HepG2 (cell line): ENCODE data around the gene MFSD12. TPM values are rescaled to one million over a fixed set of nuclear protein-coding genes. Genes with fewer than 3 reads are reported as not detected.
A peak's percentile ranks its signal among the peaks of the same experiment; 100 is the strongest.

Source experiments
- AGO2 ChIP-seq: fragments of 200-400 bp; formaldehyde crosslinking; optimal IDR thresholded peaks from 2 replicates; pipeline ENCODE3; 2017; ENCODE audit warnings: mild to moderate bottlenecking, low read depth, low read length, moderate library complexity
- ATF7-NPFF ChIP-seq: sonication (generic); formaldehyde crosslinking; IDR thresholded peaks from 2 replicates; pipeline ENCODE4 v1.8.1; 2023; ENCODE audit warnings: mild to moderate bottlenecking, low read depth, missing genetic modification reagents, moderate library complexity
- CBX5 ChIP-seq: sonication (generic); formaldehyde crosslinking; IDR thresholded peaks from 2 replicates; pipeline ENCODE4 v1.4.0; 2020; ENCODE audit warnings: missing genetic modification reagents, borderline replicate concordance
- CREB1 ChIP-seq, 2 experiments: fragments of 450-650 bp in 1 of 2; IDR thresholded peaks; 2 replicates each; pipeline ENCODE4 v1.6.1; 2016 to 2017; ENCODE audit warnings: control low read depth in 1 of 2, mild to moderate bottlenecking in 1 of 2, missing compliant biosample characterization in 1 of 2, missing genetic modification characterization in 1 of 2
- FOXJ3 ChIP-seq: sonication (generic); formaldehyde crosslinking; IDR thresholded peaks from 2 replicates; pipeline ENCODE4 v1.4.0; 2020; ENCODE audit warnings: missing genetic modification reagents, mild to moderate bottlenecking, borderline replicate concordance
- HNRNPK ChIP-seq: fragments of 200-400 bp; formaldehyde crosslinking; IDR thresholded peaks from 2 replicates; pipeline ENCODE4 v1.6.1; 2018; ENCODE audit warnings: low read length, low read depth, moderate library complexity, mild to moderate bottlenecking; ENCODE audit not compliant: poor library complexity, severe bottlenecking
- KLF15 ChIP-seq: sonication (generic); formaldehyde crosslinking; IDR thresholded peaks from 2 replicates; pipeline ENCODE4 v1.8.1; 2023; ENCODE audit warnings: borderline replicate concordance, mild to moderate bottlenecking, inconsistent platforms, missing genetic modification reagents, mixed read lengths
- MAFG ChIP-seq: sonication (generic); formaldehyde crosslinking; IDR thresholded peaks from 2 replicates; pipeline ENCODE4 v1.5.1; 2020; ENCODE audit warnings: mild to moderate bottlenecking, missing genetic modification reagents
- MEIS2 ChIP-seq: sonication (generic); formaldehyde crosslinking; IDR thresholded peaks from 2 replicates; pipeline ENCODE4 v1.9.0; 2021; ENCODE audit warnings: mild to moderate bottlenecking, missing genetic modification reagents
- NR2F6 ChIP-seq, 2 experiments: IDR thresholded peaks; 2 replicates each; pipeline ENCODE4 v1.6.1; 2016; ENCODE audit warnings: antibody characterized with exemption in 1 of 2, mild to moderate bottlenecking in 1 of 2
- PTBP1 ChIP-seq: fragments of 200-400 bp; formaldehyde crosslinking; IDR thresholded peaks from 2 replicates; pipeline ENCODE4 v1.6.1; 2018; ENCODE audit warnings: low read length, low read depth; ENCODE audit not compliant: poor library complexity, severe bottlenecking
- SATB2 ChIP-seq: sonication (generic); formaldehyde crosslinking; IDR thresholded peaks from 2 replicates; pipeline ENCODE4 v1.5.0; 2020; ENCODE audit warnings: missing genetic modification reagents
- SRF ChIP-seq: IDR thresholded peaks from 2 replicates; pipeline ENCODE4 v1.6.1; 2011; ENCODE audit warnings: mild to moderate bottlenecking, low read depth, low read length, moderate library complexity
- ZBTB44 ChIP-seq: sonication (generic); formaldehyde crosslinking; IDR thresholded peaks from 2 replicates; pipeline ENCODE4 v1.4.0; 2020; ENCODE audit warnings: missing genetic modification reagents
- ZFP36L2 ChIP-seq: sonication (generic); formaldehyde crosslinking; IDR thresholded peaks from 2 replicates; pipeline ENCODE4 v1.4.0; 2020; ENCODE audit warnings: missing genetic modification reagents
- ZNF10 ChIP-seq: sonication (generic); formaldehyde crosslinking; IDR thresholded peaks from 2 replicates; pipeline ENCODE4 v1.4.0; 2020; ENCODE audit warnings: mild to moderate bottlenecking, low read depth, missing genetic modification reagents, borderline replicate concordance
- ZNF512B ChIP-seq: sonication (generic); formaldehyde crosslinking; IDR thresholded peaks from 2 replicates; pipeline ENCODE4 v1.5.1; 2020; ENCODE audit warnings: missing genetic modification reagents, mild to moderate bottlenecking, borderline replicate concordance
- ZNF605 ChIP-seq: sonication (generic); formaldehyde crosslinking; IDR thresholded peaks from 2 replicates; pipeline ENCODE4 v1.8.0; 2022; ENCODE audit warnings: mild to moderate bottlenecking, missing genetic modification reagents
- polyA plus RNA-seq, 8 experiments: library from polyadenylated mRNA; depleted of rRNA in 3 of 8; stranded (reverse) in 7 of 8; unstranded in 1 of 8; fragments of >200 nt; fragmentation: Illumina TruSeq in 4 of 8; extraction: Trizol in 4 of 8; gene quantifications; 2 replicates each; pipeline versions ENCODE4 v1.2.1 to v1.2.3, GENCODE V29; 2011 to 2016; ENCODE audit warnings: low read depth in 4 of 8, missing spikeins in 1 of 8, mixed read lengths in 1 of 8; ENCODE audit not compliant: insufficient read depth in 1 of 8
- total RNA-seq, 5 experiments: library from RNA; depleted of rRNA; stranded (reverse); fragments of >200 nt; fragmentation: Illumina TruSeq; extraction: Trizol; gene quantifications; 2 replicates each; pipeline ENCODE4 v1.2.3, GENCODE V29; 2016; ENCODE audit warnings: low read depth in 1 of 5
- TF ChIP-seq, protein P1 (sequence below): sonication (generic); formaldehyde crosslinking; conservative IDR thresholded peaks from 2 replicates; pipeline ENCODE4 v1.4.0; 2020; ENCODE audit warnings: mild to moderate bottlenecking, missing genetic modification reagents, moderate library complexity

The MFSD12 gene
- total and polyA plus RNA-seq, 2 of the 13 experiments (the other 11 are each of a cell fraction or from before 2014, with no cell fraction given) = 27.2 to 29.1 TPM

- no peak for TF ChIP-seq ZBTB44 (CRISPR knock-in tag)
- TF ChIP-seq PTBP1 = peak; percentile 18
- TF ChIP-seq CBX5 (CRISPR knock-in tag) = peak; percentile 17; the same call in 1 of the 2 replicates
- TF ChIP-seq ZNF10 (CRISPR knock-in tag) = no peak
- no peak for TF ChIP-seq SRF
- TF ChIP-seq ZFP36L2 (CRISPR knock-in tag) = no peak
- TF ChIP-seq SATB2 (CRISPR knock-in tag) = no peak
- peak; percentile 80 for TF ChIP-seq AGO2
- TF ChIP-seq NR2F6 (IDR thresholded peaks at IDR 0.05) = no peak
- TF ChIP-seq NR2F6 (CRISPR knock-in tag; IDR thresholded peaks at IDR 0.05) = no peak
- TF ChIP-seq CREB1 (IDR thresholded peaks at IDR 0.05) = no peak
- TF ChIP-seq CREB1 (CRISPR knock-in tag; IDR thresholded peaks at IDR 0.05) = no peak
- TF ChIP-seq MEIS2 (CRISPR knock-in tag) = no peak
- no peak for TF ChIP-seq ATF7-NPFF
- TF ChIP-seq, protein P1, sequence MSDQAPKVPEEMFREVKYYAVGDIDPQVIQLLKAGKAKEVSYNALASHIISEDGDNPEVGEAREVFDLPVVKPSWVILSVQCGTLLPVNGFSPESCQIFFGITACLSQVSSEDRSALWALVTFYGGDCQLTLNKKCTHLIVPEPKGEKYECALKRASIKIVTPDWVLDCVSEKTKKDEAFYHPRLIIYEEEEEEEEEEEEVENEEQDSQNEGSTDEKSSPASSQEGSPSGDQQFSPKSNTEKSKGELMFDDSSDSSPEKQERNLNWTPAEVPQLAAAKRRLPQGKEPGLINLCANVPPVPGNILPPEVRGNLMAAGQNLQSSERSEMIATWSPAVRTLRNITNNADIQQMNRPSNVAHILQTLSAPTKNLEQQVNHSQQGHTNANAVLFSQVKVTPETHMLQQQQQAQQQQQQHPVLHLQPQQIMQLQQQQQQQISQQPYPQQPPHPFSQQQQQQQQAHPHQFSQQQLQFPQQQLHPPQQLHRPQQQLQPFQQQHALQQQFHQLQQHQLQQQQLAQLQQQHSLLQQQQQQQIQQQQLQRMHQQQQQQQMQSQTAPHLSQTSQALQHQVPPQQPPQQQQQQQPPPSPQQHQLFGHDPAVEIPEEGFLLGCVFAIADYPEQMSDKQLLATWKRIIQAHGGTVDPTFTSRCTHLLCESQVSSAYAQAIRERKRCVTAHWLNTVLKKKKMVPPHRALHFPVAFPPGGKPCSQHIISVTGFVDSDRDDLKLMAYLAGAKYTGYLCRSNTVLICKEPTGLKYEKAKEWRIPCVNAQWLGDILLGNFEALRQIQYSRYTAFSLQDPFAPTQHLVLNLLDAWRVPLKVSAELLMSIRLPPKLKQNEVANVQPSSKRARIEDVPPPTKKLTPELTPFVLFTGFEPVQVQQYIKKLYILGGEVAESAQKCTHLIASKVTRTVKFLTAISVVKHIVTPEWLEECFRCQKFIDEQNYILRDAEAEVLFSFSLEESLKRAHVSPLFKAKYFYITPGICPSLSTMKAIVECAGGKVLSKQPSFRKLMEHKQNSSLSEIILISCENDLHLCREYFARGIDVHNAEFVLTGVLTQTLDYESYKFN = no peak
- TF ChIP-seq HNRNPK = peak; percentile 32
- TF ChIP-seq KLF15 (CRISPR knock-in tag) = no peak
- TF ChIP-seq ZNF512B (CRISPR knock-in tag) = no peak
- TF ChIP-seq MAFG = no peak
- no peak for TF ChIP-seq ZNF605 (CRISPR knock-in tag)
- TF ChIP-seq FOXJ3 (CRISPR knock-in tag) = no peak
Measured at GRCh38 chr19:3544742-3545668, 12.4 kb downstream of the MFSD12 start (continued).
